ENCODE data around the gene STXBP5L.
"Not testable (repeated sequence)": the region's sequence is repeated elsewhere in the genome, so short reads cannot be mapped to it uniquely, and the experiment has no call there.

STXBP5L gene

GRCh38 chr3:121362035-121362734 lies 454.2 kb downstream of the STXBP5L start:
- no peak for DNase-seq (ENCODE audit: low spot score)
- Histone ChIP-seq H3K4me3 (no peak overlapping the region), H3K27ac (no peak overlapping the region)
- TF ChIP-seq CTCF (IDR thresholded peaks at IDR 0.05), result no peak

- not testable (repeated sequence) for DNase-seq (ENCODE audit: low spot score); H3K4me3 ChIP-seq; H3K27ac ChIP-seq
Observed at GRCh38 chr3:121388308-121388707, 480.3 kb downstream of the STXBP5L start.

- not testable (repeated sequence) for DNase-seq (ENCODE audit: low spot score); H3K4me3 ChIP-seq; H3K27ac ChIP-seq
Observed at GRCh38 chr3:121395967-121396366, 488.0 kb downstream of the STXBP5L start.

GRCh38 chr3:121398051-121398450 lies 490.0 kb downstream of the STXBP5L start:
- DNase-seq (ENCODE audit: low spot score); H3K4me3 ChIP-seq; H3K27ac ChIP-seq: not testable (repeated sequence)

GRCh38 chr3:121399820-121400219 lies 491.8 kb downstream of the STXBP5L start:
- H3K4me3 ChIP-seq, result no peak overlapping the region
- H3K27ac ChIP-seq, result no peak overlapping the region
- TF ChIP-seq CTCF (IDR thresholded peaks at IDR 0.05), result no peak
- no peak for DNase-seq (ENCODE audit: low spot score)

- DNase-seq (ENCODE audit: low spot score), result no peak
- Histone ChIP-seq H3K27ac (no peak overlapping the region), H3K4me3 (no peak overlapping the region)
- TF ChIP-seq CTCF (IDR thresholded peaks at IDR 0.05), result no peak
Observed at GRCh38 chr3:121405631-121406030, 497.6 kb downstream of the STXBP5L start.

GRCh38 chr3:121411523-121411922 lies 503.5 kb downstream of the STXBP5L start:
- Histone ChIP-seq H3K4me3 (no peak overlapping the region), H3K27ac (no peak overlapping the region)
- no peak for TF ChIP-seq CTCF (IDR thresholded peaks at IDR 0.05)
- DNase-seq (ENCODE audit: low spot score), result no peak

GRCh38 chr3:121414924-121415323 lies 506.9 kb downstream of the STXBP5L start:
- Histone ChIP-seq H3K27ac (no peak overlapping the region), H3K4me3 (no peak overlapping the region)
- TF ChIP-seq CTCF (IDR thresholded peaks at IDR 0.05), result no peak
- no peak for DNase-seq (ENCODE audit: low spot score)

GRCh38 chr3:121418182-121418581 lies 510.2 kb downstream of the STXBP5L start:
- no peak for TF ChIP-seq CTCF (IDR thresholded peaks at IDR 0.05)
- Histone ChIP-seq H3K4me3 (no peak overlapping the region), H3K27ac (no peak overlapping the region)
- no peak for DNase-seq (ENCODE audit: low spot score)
